GM11168 (cell line): ENCODE data around the gene AHNAK.
"Not testable (repeated sequence)": the region's sequence is repeated elsewhere in the genome, so short reads cannot be mapped to it uniquely, and the experiment has no call there.

Experiments used
- in situ Hi-C: fragments of 300-500 bp; cut with MboI; formaldehyde crosslinking; loops from one replicate; pipeline ENCODE4 v1.12.0; 2022; ENCODE audit warnings: low sequenced_read_pairs; ENCODE audit not compliant: unreplicated experiment

Gene AHNAK

GRCh38 chr11:62546244-62546928, at the start of gene AHNAK:
Gene AHNAK (minus strand): TSS chr11:62546806. CDS start chr11:62536098, 10,708 bp downstream.
- in situ Hi-C loops = no loop called here

GRCh38 chr11:62595124-62595523, 48.5 kb upstream of the AHNAK start:
- in situ Hi-C loops = no loop called here

- in situ Hi-C loops = no loop called here
These were observed 46.9 kb upstream of the AHNAK start for GRCh38 chr11:62593434-62594044.

GRCh38 chr11:62592989-62593421, 46.4 kb upstream of the AHNAK start:
- in situ Hi-C loops = no loop called here

- in situ Hi-C loops = no loop called here
These were observed 45.7 kb upstream of the AHNAK start for GRCh38 chr11:62592146-62592815.

- in situ Hi-C loops = no loop called here
These were observed 45.0 kb upstream of the AHNAK start, which contains the start of gene TUT1 for GRCh38 chr11:62591448-62592145. Gene TUT1 (minus strand): TSS chr11:62591523. CDS start chr11:62591485, 38 bp downstream.

GRCh38 chr11:62588966-62589637, 42.5 kb upstream of the AHNAK start:
- in situ Hi-C loops = no loop called here

- in situ Hi-C loops = not testable (repeated sequence)
These were observed 38.8 kb upstream of the AHNAK start for GRCh38 chr11:62585356-62585755.

- in situ Hi-C loops = not testable (repeated sequence)
These were observed 35.1 kb upstream of the AHNAK start for GRCh38 chr11:62581735-62582134.

GRCh38 chr11:62580959-62581715, 34.5 kb upstream of the AHNAK start:
- in situ Hi-C loops = no loop called here

- in situ Hi-C loops = no loop called here
These were observed 32.6 kb upstream of the AHNAK start for GRCh38 chr11:62579252-62579651.

GRCh38 chr11:62578541-62578940, 31.9 kb upstream of the AHNAK start:
- in situ Hi-C loops = no loop called here

- in situ Hi-C loops = no loop called here
These were observed 30.6 kb upstream of the AHNAK start for GRCh38 chr11:62577046-62577714.

GRCh38 chr11:62575837-62576236, 29.2 kb upstream of the AHNAK start:
- in situ Hi-C loops = no loop called here

GRCh38 chr11:62575156-62575555, 28.6 kb upstream of the AHNAK start:
- in situ Hi-C loops = no loop called here

- in situ Hi-C loops = no loop called here
These were observed 27.9 kb upstream of the AHNAK start for GRCh38 chr11:62574363-62575071.

- in situ Hi-C loops = no loop called here
These were observed 27.2 kb upstream of the AHNAK start, which contains the start of gene EEF1G for GRCh38 chr11:62573592-62574362. Gene EEF1G (minus strand): TSS chr11:62573891. CDS start chr11:62573842, 49 bp downstream.
